22Rv1 (cell line): ENCODE measurements around the gene DCDC1.

Source experiments
- H3K27ac ChIP-seq: fragments of 450-650 bp; 2 replicates; pipeline ENCODE4 v1.5.1; 2017
- CTCF ChIP-seq: fragments of 450-650 bp; IDR thresholded peaks from 2 replicates; pipeline ENCODE4 v1.5.1; 2017; ENCODE audit warnings: mild to moderate bottlenecking
- ZFX ChIP-seq: fragments of 450-650 bp; IDR thresholded peaks from 2 replicates; pipeline ENCODE4 v1.6.1; 2017; ENCODE audit warnings: antibody characterized with exemption, borderline replicate concordance

Gene DCDC1

GRCh38 chr11:31355817-31356216 lies 13.7 kb downstream of the DCDC1 start:
- no peak overlapping the region for H3K27ac ChIP-seq
- TF ChIP-seq CTCF, result no peak
- TF ChIP-seq ZFX, result no peak

GRCh38 chr11:31355131-31355530 lies 14.4 kb downstream of the DCDC1 start:
- no peak for TF ChIP-seq ZFX
- no peak for TF ChIP-seq CTCF

GRCh38 chr11:31351168-31351567 lies 18.4 kb downstream of the DCDC1 start:
- no peak overlapping the region for H3K27ac ChIP-seq
- TF ChIP-seq ZFX (no peak), CTCF (no peak)

More at GRCh38 chr11:31355131-31355530, 14.4 kb downstream of the DCDC1 start:
- H3K27ac ChIP-seq, result no peak overlapping the region

GRCh38 chr11:31340903-31341572 lies 28.5 kb downstream of the DCDC1 start:
- TF ChIP-seq ZFX (no peak), CTCF (peak; percentile 80)
- no peak overlapping the region for H3K27ac ChIP-seq

GRCh38 chr11:31337806-31338205 lies 31.7 kb downstream of the DCDC1 start:
- TF ChIP-seq CTCF, result no peak
- no peak for TF ChIP-seq ZFX
- H3K27ac ChIP-seq, result no peak overlapping the region

- no peak overlapping the region for H3K27ac ChIP-seq
- TF ChIP-seq CTCF, result no peak
- TF ChIP-seq ZFX, result no peak
Observed at GRCh38 chr11:31328697-31329096, 40.8 kb downstream of the DCDC1 start.

- no peak overlapping the region for H3K27ac ChIP-seq
- no peak for TF ChIP-seq CTCF
- TF ChIP-seq ZFX, result no peak
Observed at GRCh38 chr11:31327417-31327816, 42.1 kb downstream of the DCDC1 start.
